LHCN-M2 (cell line): Measurements from ENCODE around the gene ZNF497. TPM values are rescaled to one million over a fixed set of nuclear protein-coding genes. Genes with fewer than 3 reads are reported as not detected.
"Not testable (repeated sequence)": the region's sequence is repeated elsewhere in the genome, so short reads cannot be mapped to it uniquely, and the experiment has no call there.

Experiments
- DNase-seq: peaks from one replicate; pipeline ENCODE4 v3.0.0-alpha.2; 2012; ENCODE audit warnings: low read depth
- total RNA-seq: library from RNA; depleted of rRNA; stranded (reverse); fragments of >200 nt; gene quantifications from 2 replicates; pipeline ENCODE4 v1.2.3, GENCODE V29; 2014

Gene ZNF497
- total RNA-seq, 1 experiment from 2014 or later, result 1.1 TPM

GRCh38 chr19:58348080-58348479, 14.5 kb downstream of the ZNF497 start:
- not testable (repeated sequence) for DNase-seq

DNA sequence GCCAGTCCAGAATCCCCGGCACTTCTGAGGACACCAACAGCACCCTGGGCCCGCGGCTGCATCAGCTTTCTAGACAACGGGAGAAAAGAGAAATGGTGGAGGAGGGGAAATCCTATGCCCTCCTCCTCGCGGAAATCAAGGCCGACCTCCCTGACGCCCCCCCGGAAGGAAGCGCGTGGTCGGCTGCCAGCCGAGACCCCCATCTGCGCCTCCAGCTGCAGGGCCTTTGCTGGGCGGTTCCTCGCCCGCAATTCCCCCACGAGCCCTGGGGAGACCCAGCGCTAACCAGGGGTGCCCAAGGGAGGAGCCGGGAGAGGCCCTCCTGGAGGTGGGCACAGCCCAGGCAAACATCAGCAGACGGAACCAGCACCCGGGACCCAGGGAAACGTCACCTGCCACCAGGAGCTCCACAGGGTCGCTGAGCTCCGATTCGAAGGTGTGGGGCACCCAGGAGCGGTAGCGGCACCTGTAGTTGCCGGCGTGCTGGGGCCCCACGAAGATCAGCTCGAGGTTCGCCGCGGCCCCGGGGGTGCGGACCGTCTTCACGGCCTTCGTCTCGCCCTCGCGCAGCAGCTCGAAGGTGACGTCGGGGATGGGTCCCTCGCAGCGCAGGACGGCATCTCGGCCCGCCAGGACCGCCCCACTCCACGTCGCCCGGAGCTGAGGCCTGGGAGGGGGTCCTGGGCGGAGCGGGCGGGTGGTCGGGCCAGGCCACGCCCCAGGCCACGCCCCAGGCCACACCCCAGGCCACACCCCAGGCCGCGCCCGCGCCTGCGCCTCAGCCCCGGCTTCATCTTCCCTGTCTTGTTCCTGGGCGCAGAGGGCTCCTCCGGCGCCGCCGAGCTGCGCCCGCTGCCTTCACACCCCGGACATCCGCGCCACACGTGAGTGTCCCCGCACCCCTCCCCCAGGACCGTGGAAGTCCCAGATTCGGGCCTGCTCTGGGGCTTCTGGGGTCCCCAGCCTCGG, 15.3 kb downstream of the ZNF497 start:
- peak; percentile 63 for DNase-seq

GRCh38 chr19:58345558-58345957, 17.0 kb downstream of the ZNF497 start:
- DNase-seq, result no peak

DNA sequence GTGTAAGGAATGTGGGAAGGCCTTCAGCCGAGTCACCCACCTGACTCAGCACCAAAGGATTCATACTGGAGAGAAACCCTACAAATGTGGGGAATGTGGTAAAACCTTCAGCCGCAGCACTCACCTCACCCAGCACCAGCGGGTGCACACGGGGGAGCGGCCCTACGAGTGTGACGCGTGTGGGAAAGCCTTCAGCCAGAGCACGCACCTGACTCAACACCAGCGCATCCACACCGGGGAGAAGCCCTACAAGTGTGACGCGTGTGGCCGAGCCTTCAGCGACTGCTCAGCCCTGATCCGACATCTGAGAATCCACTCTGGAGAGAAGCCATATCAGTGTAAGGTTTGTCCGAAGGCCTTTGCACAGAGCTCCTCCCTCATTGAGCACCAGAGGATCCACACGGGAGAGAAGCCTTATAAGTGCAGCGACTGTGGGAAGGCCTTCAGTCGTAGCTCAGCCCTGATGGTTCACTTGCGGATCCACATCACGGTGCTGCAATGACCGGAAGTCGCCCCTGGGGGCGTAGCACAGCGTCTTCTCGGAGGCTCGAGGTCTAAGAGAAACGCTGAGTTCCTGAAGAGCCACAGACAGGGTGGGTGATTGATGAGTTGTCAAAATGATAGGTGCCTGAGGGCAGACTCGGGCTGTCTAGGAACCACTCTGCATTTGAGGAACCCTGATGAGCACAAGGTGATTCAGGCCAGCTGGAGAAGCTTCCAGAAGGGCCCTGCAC, 23.6 kb downstream of the ZNF497 start:
- DNase-seq, result peak; percentile 10

- DNase-seq, result no peak
These were observed 24.2 kb downstream of the ZNF497 start for GRCh38 chr19:58338336-58338735.

GRCh38 chr19:58336820-58337219, 25.7 kb downstream of the ZNF497 start:
- no peak for DNase-seq

DNA sequence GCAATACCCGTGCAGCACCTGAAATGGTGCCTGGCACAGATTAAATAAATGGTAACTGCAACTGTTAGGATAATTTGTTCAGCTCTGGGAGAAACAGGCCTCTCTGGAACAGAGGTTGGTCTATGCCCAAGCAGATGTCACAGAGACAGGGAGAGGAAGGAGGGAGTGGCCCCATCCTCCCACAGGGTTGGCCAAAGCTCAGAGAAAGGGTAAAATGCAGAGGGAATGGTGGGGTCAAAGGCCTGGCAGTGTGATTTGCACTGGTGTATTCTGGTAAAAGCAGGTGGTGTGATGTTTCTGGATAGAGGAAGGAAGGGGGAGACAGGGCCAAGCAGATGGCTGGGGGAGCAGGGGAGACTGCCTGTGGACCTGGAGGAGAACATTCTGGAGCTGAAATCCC, 26.3 kb downstream of the ZNF497 start:
- no peak for DNase-seq

DNA sequence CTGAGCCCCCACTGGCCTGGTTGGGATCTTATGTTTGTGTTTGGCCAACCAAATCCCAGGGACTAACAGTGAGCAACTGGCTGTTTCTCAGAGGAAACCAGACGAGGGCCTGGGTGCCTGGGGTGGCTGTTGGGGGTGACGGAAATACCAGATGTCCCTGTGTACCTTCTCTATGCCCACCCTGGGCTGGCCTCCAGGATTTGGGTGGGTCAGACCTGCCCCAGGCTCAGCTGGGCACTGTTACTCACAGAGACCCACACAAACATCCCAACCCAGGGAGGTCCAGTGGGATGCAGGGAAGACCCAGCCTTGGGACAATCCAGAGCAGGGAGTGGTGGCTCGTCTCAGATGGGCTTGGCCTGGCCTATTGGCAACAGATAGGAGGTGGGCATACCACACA, 26.9 kb downstream of the ZNF497 start:
- no peak for DNase-seq

- DNase-seq, result no peak
These were observed 27.8 kb downstream of the ZNF497 start for GRCh38 chr19:58334691-58335249.

GRCh38 chr19:58332697-58333096, 29.9 kb downstream of the ZNF497 start:
- DNase-seq, result no peak

DNA sequence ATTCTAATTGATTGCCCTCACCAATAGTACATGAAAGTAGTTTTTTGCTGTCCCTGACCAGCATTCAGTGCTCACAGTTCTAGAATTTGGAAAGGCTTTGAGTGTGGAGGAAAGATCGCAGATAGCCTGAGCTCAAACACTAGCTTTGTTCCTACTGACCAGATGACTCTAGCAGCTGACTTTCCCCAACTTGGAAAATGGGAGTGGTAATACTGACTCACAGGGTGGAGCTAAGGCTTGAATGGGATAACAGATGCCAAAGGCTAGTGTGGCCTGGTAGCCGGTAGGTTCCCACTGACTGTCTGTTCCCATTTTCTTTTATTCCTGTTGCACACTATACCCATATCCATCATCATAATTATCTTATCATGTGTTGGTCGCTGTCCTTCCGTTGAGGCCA, 32.1 kb downstream of the ZNF497 start:
- peak; percentile 92 for DNase-seq

- DNase-seq, result peak; percentile 11
These were observed 33.6 kb downstream of the ZNF497 start for GRCh38 chr19:58328999-58329398.

GRCh38 chr19:58326914-58327726, 35.4 kb downstream of the ZNF497 start, which contains the start of gene ZSCAN22:
Gene ZSCAN22, plus strand, starts transcription at chr19:58326994. Its CDS starts 7,809 bp downstream, at chr19:58334803.
- peak; percentile 95 for DNase-seq

DNA sequence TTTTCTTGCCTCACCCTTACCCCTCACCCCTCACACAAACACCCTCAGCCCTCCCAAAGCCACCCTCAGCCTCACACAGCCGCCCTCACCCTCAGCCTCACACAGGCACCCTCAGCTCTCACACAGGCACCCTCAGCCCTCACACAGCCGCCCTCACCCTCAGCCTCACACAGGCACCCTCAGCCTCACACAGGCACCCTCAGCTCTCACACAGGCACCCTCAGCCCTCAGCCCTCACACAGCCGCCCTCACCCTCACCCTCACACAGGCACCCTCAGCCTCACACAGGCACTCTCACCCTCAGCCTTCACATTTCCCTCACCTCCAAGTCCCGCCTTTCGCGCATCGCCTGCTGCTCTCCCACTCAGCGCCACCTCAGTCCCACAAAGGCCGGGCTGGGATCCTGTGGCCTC, 36.0 kb downstream of the ZNF497 start:
- DNase-seq, result no peak

DNA sequence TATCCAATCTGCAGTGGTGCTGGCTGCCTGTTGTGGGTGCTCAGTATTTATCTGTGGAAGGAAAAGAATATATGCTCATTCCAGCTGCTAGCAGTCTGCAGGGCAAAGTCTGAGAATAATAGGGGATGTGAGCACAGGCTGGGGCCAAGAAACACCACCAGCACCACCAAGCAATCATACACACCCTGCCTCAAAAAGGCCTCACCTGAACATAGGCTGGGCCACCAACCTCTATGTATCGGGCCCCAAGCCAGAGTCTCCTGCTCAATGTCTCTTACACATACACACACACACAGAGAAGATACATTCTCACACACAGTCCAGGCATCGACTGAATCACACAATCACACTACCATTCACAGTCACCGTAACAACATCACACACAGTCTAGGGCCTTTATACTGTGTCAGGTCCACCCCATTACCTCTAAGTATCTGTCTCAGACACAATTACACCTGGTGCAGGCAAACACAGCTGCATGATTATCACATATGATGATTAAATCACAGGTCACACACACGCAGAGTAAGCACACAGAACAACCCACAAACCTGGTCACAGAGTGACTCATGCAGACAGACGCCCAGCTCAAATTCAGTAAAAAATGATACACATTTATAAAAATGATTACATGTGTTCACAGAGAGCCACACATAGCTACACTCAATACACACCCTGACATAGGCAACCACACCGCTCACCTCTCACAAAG, 37.1 kb downstream of the ZNF497 start:
- DNase-seq, result peak; percentile 34

- no peak for DNase-seq
These were observed 43.3 kb downstream of the ZNF497 start for GRCh38 chr19:58319241-58319640.

DNA sequence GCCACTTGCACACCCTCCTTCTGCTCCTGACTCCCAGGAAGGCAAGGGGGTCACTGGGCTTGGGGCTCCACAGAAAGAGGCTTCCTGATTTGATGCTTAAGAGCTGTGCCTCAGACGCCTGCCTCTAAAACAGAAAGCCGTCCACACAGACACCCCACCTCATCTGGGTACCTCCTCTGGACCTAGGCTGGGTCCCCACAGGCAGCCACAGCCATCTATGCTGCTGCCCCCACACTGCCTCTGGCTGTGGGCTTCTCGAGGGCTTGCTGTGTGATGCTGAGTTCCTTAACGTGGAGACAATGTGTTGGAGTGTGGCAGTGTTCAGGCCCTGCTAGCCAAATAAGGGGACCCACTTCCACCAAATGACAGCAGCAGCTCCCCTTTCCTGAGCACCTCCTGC, 44.3 kb downstream of the ZNF497 start:
- no peak for DNase-seq

- peak; percentile 45 for DNase-seq
These were observed 45.0 kb downstream of the ZNF497 start for GRCh38 chr19:58317476-58318072.

DNA sequence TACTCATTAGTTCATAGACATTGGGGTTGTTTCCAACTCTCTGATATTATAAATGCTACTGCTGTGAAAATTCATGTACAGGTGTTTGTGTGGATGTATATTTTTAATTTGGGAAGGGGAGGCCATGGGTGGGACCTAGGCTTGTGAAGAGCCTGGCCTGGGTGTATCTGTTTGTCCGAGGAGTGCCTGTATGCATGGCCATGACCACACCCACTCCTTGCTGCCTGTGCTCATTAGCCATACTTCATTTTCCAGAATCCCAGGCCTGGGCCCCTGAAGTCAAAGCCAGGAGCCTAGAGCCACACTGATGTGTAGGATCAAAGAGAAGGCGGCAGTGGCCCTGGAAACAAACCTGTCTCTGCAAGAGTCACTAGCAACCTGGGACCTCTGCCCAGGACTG, 47.0 kb downstream of the ZNF497 start:
- no peak for DNase-seq

DNA sequence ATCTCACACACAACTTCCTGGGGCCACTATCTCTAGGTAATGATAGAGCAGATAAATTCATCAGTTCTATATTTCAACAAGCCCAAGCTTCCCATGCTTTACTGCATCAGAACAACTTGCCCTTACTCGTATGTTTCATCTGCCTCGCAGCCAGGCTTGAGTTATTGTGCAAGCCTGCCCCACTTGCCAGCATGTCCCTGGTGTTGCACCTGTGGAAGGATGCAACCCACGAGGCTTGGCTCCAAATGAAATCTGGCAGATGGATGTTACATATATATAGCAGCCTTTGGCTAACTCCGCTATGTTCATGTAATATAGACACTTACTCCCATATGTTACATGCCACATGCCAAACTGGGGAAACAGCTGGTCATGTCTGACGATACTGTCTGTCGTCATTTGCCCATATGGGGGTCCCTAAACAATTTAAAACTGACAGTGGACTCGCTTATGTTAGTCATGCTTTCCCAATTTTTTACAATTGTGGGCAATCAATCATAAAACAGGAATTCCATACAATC, 51.1 kb downstream of the ZNF497 start:
- DNase-seq, result no peak
